ENCODE results near the gene HERC2. TPM values are rescaled to one million over a fixed set of nuclear protein-coding genes. Genes with fewer than 3 reads are reported as not detected.

The HERC2 gene
- total and polyA plus RNA-seq, 4 donors = 14.6 to 45.4 (median 26.6) TPM

GRCh38 chr15:28267727-28268126 lies 54.3 kb downstream of the HERC2 start (continued):
- TF ChIP-seq REST (IDR thresholded peaks at IDR 0.05) = no peak
- TF ChIP-seq EGR1 (IDR thresholded peaks at IDR 0.05; ENCODE audit: low read depth in 2 of 2) = no peak
- TF ChIP-seq FOXA2 (IDR thresholded peaks at IDR 0.05) = no peak
- TF ChIP-seq HNF4G (IDR thresholded peaks at IDR 0.05) = no peak
- TF ChIP-seq HNF4A (conservative IDR thresholded peaks at IDR 0.05) = no peak
- no peak for TF ChIP-seq JUND (IDR thresholded peaks at IDR 0.05)
- no peak for TF ChIP-seq NR2F2 (IDR thresholded peaks at IDR 0.05)
- TF ChIP-seq TAF1 (conservative IDR thresholded peaks at IDR 0.05) = no peak
- TF ChIP-seq SP1 (IDR thresholded peaks at IDR 0.05) = no peak

- Histone ChIP-seq H3K4me3 (ENCODE audit: low read depth in 1 of 3, low read length in 3 of 3) (no peak overlapping the region), H3K9ac (ENCODE audit: low read depth in 1 of 2, low read length in 2 of 2) (no peak overlapping the region), H3K9me3 (ENCODE audit: control insufficient read depth in 4 of 4, low read length in 3 of 4) (no peaks in the 10 kb centered on the region), H3K27ac (ENCODE audit: low read depth in 1 of 2, low read length in 2 of 2) (no peak overlapping the region), H3K27me3 (ENCODE audit: control insufficient read depth in 4 of 4, insufficient read depth in 4 of 4, low read length in 3 of 4) (no peaks in the 10 kb centered on the region), H3K36me3 (ENCODE audit: control insufficient read depth in 4 of 4, insufficient read depth in 3 of 4, low read depth in 1 of 4, low read length in 3 of 4) (peaks cover 0 to 59% (median 44%) of the 10 kb centered on the region in 4 donors), H3K4me1 (ENCODE audit: control insufficient read depth in 4 of 4, insufficient read depth in 4 of 4, low read length in 3 of 4) (no peaks in the 10 kb centered on the region)
- 96% methylated on average over 29 of the region's 29 CpGs for WGBS
- TF ChIP-seq FOXA2 (IDR thresholded peaks at IDR 0.05) = no peak
- TF ChIP-seq RAD21 (IDR thresholded peaks at IDR 0.05) = no peak
- no peak for TF ChIP-seq RXRA (IDR thresholded peaks at IDR 0.05)
- TF ChIP-seq MAX (IDR thresholded peaks at IDR 0.05) = no peak
- TF ChIP-seq FOXA1 (IDR thresholded peaks at IDR 0.05) = no peak
- TF ChIP-seq HNF4A (conservative IDR thresholded peaks at IDR 0.05) = no peak
- TF ChIP-seq EGR1 (IDR thresholded peaks at IDR 0.05; ENCODE audit: low read depth in 2 of 2) = no peak
- TF ChIP-seq REST (IDR thresholded peaks at IDR 0.05) = no peak
- no peak for TF ChIP-seq TAF1 (conservative IDR thresholded peaks at IDR 0.05)
- no peak for TF ChIP-seq JUND (IDR thresholded peaks at IDR 0.05)
- no peak for TF ChIP-seq SP1 (IDR thresholded peaks at IDR 0.05)
- no peak for TF ChIP-seq HNF4G (IDR thresholded peaks at IDR 0.05)
- TF ChIP-seq ZBTB33 (IDR thresholded peaks at IDR 0.05) = no peak
- DNase-seq (ENCODE audit: low spot score) = no peak
Observed at GRCh38 chr15:28265334-28266019, 56.5 kb downstream of the HERC2 start.
